C4-2B (cell line): ENCODE data around the gene COL6A2.

Experiments
- CTCF ChIP-seq: fragments of 450-650 bp; conservative IDR thresholded peaks from 2 replicates; pipeline ENCODE4 v1.5.1; 2017; ENCODE audit warnings: mild to moderate bottlenecking
- ZFX ChIP-seq: fragments of 450-650 bp; IDR thresholded peaks from 2 replicates; pipeline ENCODE4 v1.6.1; 2017

GRCh38 chr21:46063227-46063626 is 34.7 kb upstream of the COL6A2 start:
- TF ChIP-seq CTCF (no peak), ZFX (no peak)
